Suprapubic skin (tissue), 3 donors: Measurements from ENCODE around the gene SIRT6.

Source experiments
- EP300 ChIP-seq: sonication (generic); formaldehyde crosslinking; IDR thresholded peaks from one replicate; pipeline ENCODE4 v1.6.1; 2017; ENCODE audit warnings: antibody characterized with exemption
- TF ChIP-seq, protein P1 (sequence below), 2 donors: fragments of 200-600 bp in 1 of 2; fragments of 450-650 bp in 1 of 2; sonication (generic) in 1 of 2; IDR thresholded peaks; one replicate each; pipeline ENCODE4 v1.5.1; 2016 to 2019; ENCODE audit warnings: antibody characterized with exemption in 2 of 2, mild to moderate bottlenecking in 1 of 2, moderate library complexity in 1 of 2

DNA sequence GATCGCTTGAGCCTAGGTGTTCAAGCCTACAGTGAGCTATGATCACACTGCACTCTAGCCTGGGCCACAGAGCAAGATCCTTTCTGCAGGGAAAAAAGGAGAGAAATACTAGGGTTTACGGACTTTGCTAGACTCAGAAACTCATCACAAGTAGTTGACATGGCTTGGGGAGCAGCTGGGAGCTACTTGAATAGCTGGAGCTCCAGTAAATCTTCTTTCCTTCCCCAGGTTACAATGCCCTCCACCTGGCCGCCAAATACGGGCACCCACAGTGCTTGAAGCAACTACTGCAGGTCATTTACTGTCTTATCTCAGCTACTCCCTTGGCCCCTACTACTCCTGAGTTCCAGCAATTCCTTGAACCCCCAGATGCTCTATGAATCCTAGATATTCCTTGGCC lies 19.4 kb upstream of the SIRT6 start:
- TF ChIP-seq EP300: no peak
- TF ChIP-seq, protein P1, sequence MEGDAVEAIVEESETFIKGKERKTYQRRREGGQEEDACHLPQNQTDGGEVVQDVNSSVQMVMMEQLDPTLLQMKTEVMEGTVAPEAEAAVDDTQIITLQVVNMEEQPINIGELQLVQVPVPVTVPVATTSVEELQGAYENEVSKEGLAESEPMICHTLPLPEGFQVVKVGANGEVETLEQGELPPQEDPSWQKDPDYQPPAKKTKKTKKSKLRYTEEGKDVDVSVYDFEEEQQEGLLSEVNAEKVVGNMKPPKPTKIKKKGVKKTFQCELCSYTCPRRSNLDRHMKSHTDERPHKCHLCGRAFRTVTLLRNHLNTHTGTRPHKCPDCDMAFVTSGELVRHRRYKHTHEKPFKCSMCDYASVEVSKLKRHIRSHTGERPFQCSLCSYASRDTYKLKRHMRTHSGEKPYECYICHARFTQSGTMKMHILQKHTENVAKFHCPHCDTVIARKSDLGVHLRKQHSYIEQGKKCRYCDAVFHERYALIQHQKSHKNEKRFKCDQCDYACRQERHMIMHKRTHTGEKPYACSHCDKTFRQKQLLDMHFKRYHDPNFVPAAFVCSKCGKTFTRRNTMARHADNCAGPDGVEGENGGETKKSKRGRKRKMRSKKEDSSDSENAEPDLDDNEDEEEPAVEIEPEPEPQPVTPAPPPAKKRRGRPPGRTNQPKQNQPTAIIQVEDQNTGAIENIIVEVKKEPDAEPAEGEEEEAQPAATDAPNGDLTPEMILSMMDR (IDR thresholded peaks at IDR 0.05): no peak
